ENCODE data around the gene MYO1A.

GRCh38 chr12:57085999-57086492 lies 36.1 kb upstream of the MYO1A start:
- TF ChIP-seq CTCF (IDR thresholded peaks at IDR 0.05) (no peak), EZH2 (IDR thresholded peaks at IDR 0.05; ENCODE audit: borderline replicate concordance, insufficient read depth, low read depth, low read length, poor library complexity, severe bottlenecking) (no peak)

Data from B cell (primary cell).